ENCODE results near the gene KLHL30.
A peak's percentile ranks its signal among the peaks of the same experiment; 100 is the strongest.
"Not testable (repeated sequence)": the region's sequence is repeated elsewhere in the genome, so short reads cannot be mapped to it uniquely, and the experiment has no call there.

Gene KLHL30

GRCh38 chr2:238166391-238167343 lies 28.2 kb downstream of the KLHL30 start:
- no peak for DNase-seq

GRCh38 chr2:238167344-238167715 lies 28.9 kb downstream of the KLHL30 start:
- DNase-seq, result no peak

- DNase-seq, result no peak
These were observed 29.3 kb downstream of the KLHL30 start for GRCh38 chr2:238167761-238168160.

- DNase-seq, result no peak
These were observed 30.0 kb downstream of the KLHL30 start for GRCh38 chr2:238168196-238169047.

- no peak for DNase-seq
These were observed 30.7 kb downstream of the KLHL30 start for GRCh38 chr2:238169048-238169707.

GRCh38 chr2:238169708-238170251 lies 31.3 kb downstream of the KLHL30 start:
- peak; percentile 2 for DNase-seq

GRCh38 chr2:238170386-238171071 lies 32.1 kb downstream of the KLHL30 start:
- no peak for DNase-seq

GRCh38 chr2:238171072-238171431 lies 32.6 kb downstream of the KLHL30 start:
- not testable (repeated sequence) for DNase-seq

GRCh38 chr2:238171575-238172187 lies 33.2 kb downstream of the KLHL30 start:
- DNase-seq, result no peak

- DNase-seq, result no peak
These were observed 34.0 kb downstream of the KLHL30 start for GRCh38 chr2:238172439-238172838.

- no peak for DNase-seq
These were observed 35.2 kb downstream of the KLHL30 start for GRCh38 chr2:238173692-238174091.

GRCh38 chr2:238174291-238174690 lies 35.8 kb downstream of the KLHL30 start:
- no peak for DNase-seq

GRCh38 chr2:238174701-238175100 lies 36.2 kb downstream of the KLHL30 start:
- DNase-seq, result no peak

GRCh38 chr2:238176613-238177012 lies 38.1 kb downstream of the KLHL30 start:
- DNase-seq, result no peak

- DNase-seq, result no peak
These were observed 42.1 kb downstream of the KLHL30 start for GRCh38 chr2:238180554-238180953.

- no peak for DNase-seq
These were observed 43.9 kb downstream of the KLHL30 start for GRCh38 chr2:238182362-238182761.

GRCh38 chr2:238183821-238184220 lies 45.4 kb downstream of the KLHL30 start:
- no peak for DNase-seq

GRCh38 chr2:238187618-238188548 lies 49.4 kb downstream of the KLHL30 start:
- DNase-seq, result no peak

- no peak for DNase-seq
These were observed 52.0 kb downstream of the KLHL30 start for GRCh38 chr2:238190445-238190844.

All from NCI-H2171 (cell line).